HepG2 (cell line): ENCODE results near the gene USP19. TPM values are rescaled to one million over a fixed set of nuclear protein-coding genes. Genes with fewer than 3 reads are reported as not detected.
A peak's percentile ranks its signal among the peaks of the same experiment; 100 is the strongest.

Source experiments
- NCOA5 ChIP-seq: sonication (generic); formaldehyde crosslinking; IDR thresholded peaks from 2 replicates; pipeline ENCODE4 v1.4.0; 2020; ENCODE audit warnings: missing genetic modification reagents
- NFE2 ChIP-seq: sonication (generic); formaldehyde crosslinking; IDR thresholded peaks from 2 replicates; pipeline ENCODE4 v1.4.0; 2020; ENCODE audit warnings: missing genetic modification reagents
- PRMT3 ChIP-seq: sonication (generic); formaldehyde crosslinking; IDR thresholded peaks from 2 replicates; pipeline ENCODE4 v1.8.1; 2022; ENCODE audit warnings: low read depth, mild to moderate bottlenecking, moderate library complexity, missing genetic modification reagents, borderline replicate concordance
- PTBP1 ChIP-seq: fragments of 200-400 bp; formaldehyde crosslinking; IDR thresholded peaks from 2 replicates; pipeline ENCODE4 v1.6.1; 2018; ENCODE audit warnings: low read length, low read depth; ENCODE audit not compliant: poor library complexity, severe bottlenecking
- SP4 ChIP-seq: sonication (generic); formaldehyde crosslinking; IDR thresholded peaks from 2 replicates; pipeline ENCODE4 v1.8.1; 2023; ENCODE audit warnings: mild to moderate bottlenecking, missing genetic modification reagents
- ZFP37 ChIP-seq: sonication (generic); formaldehyde crosslinking; IDR thresholded peaks from 2 replicates; pipeline ENCODE4 v1.4.0; 2020; ENCODE audit warnings: missing genetic modification reagents, borderline replicate concordance
- ZFP41 ChIP-seq: sonication (generic); formaldehyde crosslinking; IDR thresholded peaks from 2 replicates; pipeline ENCODE4 v1.4.0; 2020; ENCODE audit warnings: mild to moderate bottlenecking, missing genetic modification reagents, borderline replicate concordance
- ZNF598 ChIP-seq: sonication (generic); formaldehyde crosslinking; IDR thresholded peaks from 2 replicates; pipeline ENCODE4 v1.5.1; 2020; ENCODE audit warnings: mild to moderate bottlenecking, missing genetic modification reagents, borderline replicate concordance
- ZNF616 ChIP-seq: sonication (generic); formaldehyde crosslinking; IDR thresholded peaks from 2 replicates; pipeline ENCODE4 v1.5.0; 2020; ENCODE audit warnings: low read depth, mild to moderate bottlenecking, missing genetic modification reagents
- polyA plus RNA-seq, 8 experiments: library from polyadenylated mRNA; depleted of rRNA in 3 of 8; stranded (reverse) in 7 of 8; unstranded in 1 of 8; fragments of >200 nt; fragmentation: Illumina TruSeq in 4 of 8; extraction: Trizol in 4 of 8; gene quantifications; 2 replicates each; pipeline versions ENCODE4 v1.2.1 to v1.2.3, GENCODE V29; 2011 to 2016; ENCODE audit warnings: low read depth in 4 of 8, missing spikeins in 1 of 8, mixed read lengths in 1 of 8; ENCODE audit not compliant: insufficient read depth in 1 of 8
- total RNA-seq, 5 experiments: library from RNA; depleted of rRNA; stranded (reverse); fragments of >200 nt; fragmentation: Illumina TruSeq; extraction: Trizol; gene quantifications; 2 replicates each; pipeline ENCODE4 v1.2.3, GENCODE V29; 2016; ENCODE audit warnings: low read depth in 1 of 5
- TF ChIP-seq, protein P1 (sequence below): sonication (generic); formaldehyde crosslinking; IDR thresholded peaks from 2 replicates; pipeline ENCODE4 v1.4.0; 2020; ENCODE audit warnings: missing genetic modification reagents
- TF ChIP-seq, protein P2 (sequence below): sonication (generic); formaldehyde crosslinking; IDR thresholded peaks from 2 replicates; pipeline ENCODE4 v1.4.0; 2020; ENCODE audit warnings: low read depth, missing genetic modification reagents
- TF ChIP-seq, protein P3 (sequence below): sonication (generic); formaldehyde crosslinking; IDR thresholded peaks from 2 replicates; pipeline ENCODE4 v1.5.0; 2020; ENCODE audit warnings: mild to moderate bottlenecking, missing genetic modification reagents
- TF ChIP-seq, protein P4 (sequence below): sonication (generic); formaldehyde crosslinking; IDR thresholded peaks from 2 replicates; pipeline ENCODE4 v1.8.1; 2023; ENCODE audit warnings: missing genetic modification reagents, inconsistent platforms, borderline replicate concordance
- TF ChIP-seq, protein P5 (sequence below): sonication (generic); formaldehyde crosslinking; IDR thresholded peaks from 2 replicates; pipeline ENCODE4 v1.4.0; 2020; ENCODE audit warnings: missing genetic modification reagents, borderline replicate concordance

USP19 gene
- total and polyA plus RNA-seq, 2 of the 13 experiments (the other 11 are each of a cell fraction or from before 2014, with no cell fraction given), result 28.3 to 31.7 TPM

DNA sequence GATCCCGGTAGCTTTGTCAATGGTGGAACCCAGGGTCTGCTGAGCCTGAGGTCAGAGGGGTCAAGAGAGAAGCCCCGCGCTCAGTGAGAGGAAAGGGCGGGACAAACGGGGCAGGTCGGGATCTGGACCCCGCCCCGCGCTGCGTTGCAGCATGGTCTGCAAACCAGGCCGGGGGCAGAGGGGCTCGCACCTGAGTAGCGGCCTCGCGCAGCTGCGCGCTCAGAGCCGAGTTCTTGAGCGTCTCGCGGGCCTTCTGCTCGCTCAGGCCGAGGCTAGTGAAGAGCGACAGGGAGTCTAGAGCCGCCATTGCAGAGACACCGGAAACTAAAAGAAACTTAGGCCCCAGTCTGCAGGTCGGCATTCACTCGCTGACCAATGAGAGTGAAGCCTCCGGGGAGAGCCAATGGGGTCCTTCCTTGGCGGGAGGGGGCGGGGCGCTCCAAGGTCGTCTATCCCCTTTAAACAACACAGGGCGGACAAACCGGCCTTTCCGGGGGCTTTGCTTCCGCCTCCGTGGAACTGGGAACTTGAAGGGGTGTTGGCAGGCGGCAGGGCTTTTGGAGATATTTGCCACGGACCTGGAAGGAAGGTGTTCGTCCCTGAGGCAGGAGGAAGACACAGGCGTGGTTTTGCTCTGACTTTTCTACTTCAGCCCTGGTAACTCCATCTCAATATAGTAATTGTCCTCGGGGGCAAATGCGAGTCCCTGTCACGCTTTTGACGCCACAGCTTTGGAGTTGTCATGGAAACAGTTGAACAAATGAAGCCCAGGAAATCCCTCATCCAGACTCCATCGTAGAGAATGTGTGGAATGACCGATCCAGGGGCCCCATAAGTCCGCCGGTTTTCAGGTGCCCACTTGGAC lies 16.0 kb downstream of the USP19 start, which contains the start of gene QARS1 (continued):
- no peak for TF ChIP-seq PRMT3 (CRISPR knock-in tag)
- no peak for TF ChIP-seq NCOA5 (CRISPR knock-in tag)
- TF ChIP-seq, protein P1, sequence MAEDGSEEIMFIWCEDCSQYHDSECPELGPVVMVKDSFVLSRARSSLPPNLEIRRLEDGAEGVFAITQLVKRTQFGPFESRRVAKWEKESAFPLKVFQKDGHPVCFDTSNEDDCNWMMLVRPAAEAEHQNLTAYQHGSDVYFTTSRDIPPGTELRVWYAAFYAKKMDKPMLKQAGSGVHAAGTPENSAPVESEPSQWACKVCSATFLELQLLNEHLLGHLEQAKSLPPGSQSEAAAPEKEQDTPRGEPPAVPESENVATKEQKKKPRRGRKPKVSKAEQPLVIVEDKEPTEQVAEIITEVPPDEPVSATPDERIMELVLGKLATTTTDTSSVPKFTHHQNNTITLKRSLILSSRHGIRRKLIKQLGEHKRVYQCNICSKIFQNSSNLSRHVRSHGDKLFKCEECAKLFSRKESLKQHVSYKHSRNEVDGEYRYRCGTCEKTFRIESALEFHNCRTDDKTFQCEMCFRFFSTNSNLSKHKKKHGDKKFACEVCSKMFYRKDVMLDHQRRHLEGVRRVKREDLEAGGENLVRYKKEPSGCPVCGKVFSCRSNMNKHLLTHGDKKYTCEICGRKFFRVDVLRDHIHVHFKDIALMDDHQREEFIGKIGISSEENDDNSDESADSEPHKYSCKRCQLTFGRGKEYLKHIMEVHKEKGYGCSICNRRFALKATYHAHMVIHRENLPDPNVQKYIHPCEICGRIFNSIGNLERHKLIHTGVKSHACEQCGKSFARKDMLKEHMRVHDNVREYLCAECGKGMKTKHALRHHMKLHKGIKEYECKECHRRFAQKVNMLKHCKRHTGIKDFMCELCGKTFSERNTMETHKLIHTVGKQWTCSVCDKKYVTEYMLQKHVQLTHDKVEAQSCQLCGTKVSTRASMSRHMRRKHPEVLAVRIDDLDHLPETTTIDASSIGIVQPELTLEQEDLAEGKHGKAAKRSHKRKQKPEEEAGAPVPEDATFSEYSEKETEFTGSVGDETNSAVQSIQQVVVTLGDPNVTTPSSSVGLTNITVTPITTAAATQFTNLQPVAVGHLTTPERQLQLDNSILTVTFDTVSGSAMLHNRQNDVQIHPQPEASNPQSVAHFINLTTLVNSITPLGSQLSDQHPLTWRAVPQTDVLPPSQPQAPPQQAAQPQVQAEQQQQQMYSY (CRISPR knock-in tag), result 0 out of 2 replicates have a peak, but pooled peaks have one; percentile 19
- TF ChIP-seq, protein P2, sequence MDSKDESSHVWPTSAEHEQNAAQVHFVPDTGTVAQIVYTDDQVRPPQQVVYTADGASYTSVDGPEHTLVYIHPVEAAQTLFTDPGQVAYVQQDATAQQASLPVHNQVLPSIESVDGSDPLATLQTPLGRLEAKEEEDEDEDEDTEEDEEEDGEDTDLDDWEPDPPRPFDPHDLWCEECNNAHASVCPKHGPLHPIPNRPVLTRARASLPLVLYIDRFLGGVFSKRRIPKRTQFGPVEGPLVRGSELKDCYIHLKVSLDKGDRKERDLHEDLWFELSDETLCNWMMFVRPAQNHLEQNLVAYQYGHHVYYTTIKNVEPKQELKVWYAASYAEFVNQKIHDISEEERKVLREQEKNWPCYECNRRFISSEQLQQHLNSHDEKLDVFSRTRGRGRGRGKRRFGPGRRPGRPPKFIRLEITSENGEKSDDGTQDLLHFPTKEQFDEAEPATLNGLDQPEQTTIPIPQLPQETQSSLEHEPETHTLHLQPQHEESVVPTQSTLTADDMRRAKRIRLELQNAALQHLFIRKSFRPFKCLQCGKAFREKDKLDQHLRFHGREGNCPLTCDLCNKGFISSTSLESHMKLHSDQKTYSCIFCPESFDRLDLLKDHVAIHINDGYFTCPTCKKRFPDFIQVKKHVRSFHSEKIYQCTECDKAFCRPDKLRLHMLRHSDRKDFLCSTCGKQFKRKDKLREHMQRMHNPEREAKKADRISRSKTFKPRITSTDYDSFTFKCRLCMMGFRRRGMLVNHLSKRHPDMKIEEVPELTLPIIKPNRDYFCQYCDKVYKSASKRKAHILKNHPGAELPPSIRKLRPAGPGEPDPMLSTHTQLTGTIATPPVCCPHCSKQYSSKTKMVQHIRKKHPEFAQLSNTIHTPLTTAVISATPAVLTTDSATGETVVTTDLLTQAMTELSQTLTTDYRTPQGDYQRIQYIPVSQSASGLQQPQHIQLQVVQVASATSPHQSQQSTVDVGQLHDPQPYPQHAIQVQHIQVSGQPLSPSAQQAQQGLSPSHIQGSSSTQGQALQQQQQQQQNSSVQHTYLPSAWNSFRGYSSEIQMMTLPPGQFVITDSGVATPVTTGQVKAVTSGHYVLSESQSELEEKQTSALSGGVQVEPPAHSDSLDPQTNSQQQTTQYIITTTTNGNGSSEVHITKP (CRISPR knock-in tag), result peak; percentile 60; the same call in 1 of the 2 replicates
- TF ChIP-seq, protein P3, sequence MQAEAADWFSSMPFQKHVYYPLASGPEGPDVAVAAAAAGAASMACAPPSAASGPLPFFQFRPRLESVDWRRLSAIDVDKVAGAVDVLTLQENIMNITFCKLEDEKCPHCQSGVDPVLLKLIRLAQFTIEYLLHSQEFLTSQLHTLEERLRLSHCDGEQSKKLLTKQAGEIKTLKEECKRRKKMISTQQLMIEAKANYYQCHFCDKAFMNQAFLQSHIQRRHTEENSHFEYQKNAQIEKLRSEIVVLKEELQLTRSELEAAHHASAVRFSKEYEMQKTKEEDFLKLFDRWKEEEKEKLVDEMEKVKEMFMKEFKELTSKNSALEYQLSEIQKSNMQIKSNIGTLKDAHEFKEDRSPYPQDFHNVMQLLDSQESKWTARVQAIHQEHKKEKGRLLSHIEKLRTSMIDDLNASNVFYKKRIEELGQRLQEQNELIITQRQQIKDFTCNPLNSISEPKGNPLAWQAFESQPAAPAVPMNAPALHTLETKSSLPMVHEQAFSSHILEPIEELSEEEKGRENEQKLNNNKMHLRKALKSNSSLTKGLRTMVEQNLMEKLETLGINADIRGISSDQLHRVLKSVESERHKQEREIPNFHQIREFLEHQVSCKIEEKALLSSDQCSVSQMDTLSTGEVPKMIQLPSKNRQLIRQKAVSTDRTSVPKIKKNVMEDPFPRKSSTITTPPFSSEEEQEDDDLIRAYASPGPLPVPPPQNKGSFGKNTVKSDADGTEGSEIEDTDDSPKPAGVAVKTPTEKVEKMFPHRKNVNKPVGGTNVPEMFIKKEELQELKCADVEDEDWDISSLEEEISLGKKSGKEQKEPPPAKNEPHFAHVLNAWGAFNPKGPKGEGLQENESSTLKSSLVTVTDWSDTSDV, result no peak; the same call in 1 of the 2 replicates
- peak; percentile 79 for TF ChIP-seq ZNF598 (CRISPR knock-in tag)
- TF ChIP-seq, protein P4, sequence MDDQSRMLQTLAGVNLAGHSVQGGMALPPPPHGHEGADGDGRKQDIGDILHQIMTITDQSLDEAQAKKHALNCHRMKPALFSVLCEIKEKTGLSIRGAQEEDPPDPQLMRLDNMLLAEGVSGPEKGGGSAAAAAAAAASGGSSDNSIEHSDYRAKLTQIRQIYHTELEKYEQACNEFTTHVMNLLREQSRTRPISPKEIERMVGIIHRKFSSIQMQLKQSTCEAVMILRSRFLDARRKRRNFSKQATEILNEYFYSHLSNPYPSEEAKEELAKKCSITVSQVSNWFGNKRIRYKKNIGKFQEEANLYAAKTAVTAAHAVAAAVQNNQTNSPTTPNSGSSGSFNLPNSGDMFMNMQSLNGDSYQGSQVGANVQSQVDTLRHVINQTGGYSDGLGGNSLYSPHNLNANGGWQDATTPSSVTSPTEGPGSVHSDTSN (CRISPR knock-in tag), result no peak
- no peak for TF ChIP-seq ZFP37 (CRISPR knock-in tag)
- peak; percentile 74 for TF ChIP-seq SP4 (CRISPR knock-in tag)
- peak; percentile 63; the same call in 1 of the 2 replicates for TF ChIP-seq ZNF616 (CRISPR knock-in tag)
- TF ChIP-seq, protein P5, sequence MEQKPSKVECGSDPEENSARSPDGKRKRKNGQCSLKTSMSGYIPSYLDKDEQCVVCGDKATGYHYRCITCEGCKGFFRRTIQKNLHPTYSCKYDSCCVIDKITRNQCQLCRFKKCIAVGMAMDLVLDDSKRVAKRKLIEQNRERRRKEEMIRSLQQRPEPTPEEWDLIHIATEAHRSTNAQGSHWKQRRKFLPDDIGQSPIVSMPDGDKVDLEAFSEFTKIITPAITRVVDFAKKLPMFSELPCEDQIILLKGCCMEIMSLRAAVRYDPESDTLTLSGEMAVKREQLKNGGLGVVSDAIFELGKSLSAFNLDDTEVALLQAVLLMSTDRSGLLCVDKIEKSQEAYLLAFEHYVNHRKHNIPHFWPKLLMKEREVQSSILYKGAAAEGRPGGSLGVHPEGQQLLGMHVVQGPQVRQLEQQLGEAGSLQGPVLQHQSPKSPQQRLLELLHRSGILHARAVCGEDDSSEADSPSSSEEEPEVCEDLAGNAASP (CRISPR knock-in tag), result peak; percentile 15; the same call in 1 of the 2 replicates
- no peak for TF ChIP-seq NFE2 (CRISPR knock-in tag)
- TF ChIP-seq ZFP41 (CRISPR knock-in tag), result no peak; the same call in 1 of the 2 replicates
- TF ChIP-seq PTBP1, result no peak
